Measurements from ENCODE around the gene ADRA2A.

The ADRA2A gene

GRCh38 chr10:111083222-111084095, 6.6 kb downstream of the ADRA2A start:
- in situ Hi-C loops (cut with MboI; ENCODE audit: low sequenced_read_pairs): no loop called here

DNA sequence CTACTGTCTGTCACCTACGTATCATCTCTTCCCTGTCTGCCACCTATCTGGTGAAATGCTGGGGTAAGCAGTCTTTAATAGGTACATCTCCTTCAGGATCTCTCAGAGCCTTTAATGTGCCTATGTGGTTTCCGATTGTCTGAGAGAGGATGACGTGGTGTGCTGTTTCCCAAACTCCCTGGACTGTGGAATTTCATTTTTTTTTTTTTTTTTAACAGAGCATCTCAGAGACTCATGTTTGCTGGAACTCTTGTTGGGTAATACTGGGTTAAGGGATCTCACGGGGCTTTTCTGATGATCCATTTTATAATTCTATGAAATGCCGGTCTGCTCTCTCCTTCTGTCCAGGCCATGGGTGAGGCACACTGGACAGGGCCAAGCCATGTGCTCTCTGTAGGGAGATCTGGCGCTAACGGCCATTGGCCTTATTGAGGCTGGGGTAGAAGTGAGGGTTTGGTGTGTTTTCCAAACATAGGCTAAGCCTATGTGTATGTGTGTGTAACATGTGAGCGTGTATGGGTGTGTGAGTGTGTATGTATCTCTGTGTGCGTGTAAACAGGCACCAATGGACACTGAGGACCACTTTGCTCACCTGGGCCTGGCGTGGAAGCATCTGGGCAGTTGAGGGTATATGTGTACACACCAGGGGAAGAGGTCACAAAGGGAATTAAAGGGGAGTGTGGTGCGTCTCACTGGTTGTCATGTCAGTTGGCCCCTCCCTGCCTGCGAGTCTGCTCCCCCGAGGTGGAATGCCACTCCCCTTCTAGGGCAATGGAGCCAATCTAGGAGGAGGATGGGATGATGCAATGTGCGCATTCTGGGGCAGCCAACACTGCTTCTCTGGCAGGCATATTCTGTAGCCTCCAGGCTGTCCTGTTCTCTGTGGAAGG, 7.8 kb downstream of the ADRA2A start:
- in situ Hi-C loops (cut with MboI; ENCODE audit: low sequenced_read_pairs): no loop called here

DNA sequence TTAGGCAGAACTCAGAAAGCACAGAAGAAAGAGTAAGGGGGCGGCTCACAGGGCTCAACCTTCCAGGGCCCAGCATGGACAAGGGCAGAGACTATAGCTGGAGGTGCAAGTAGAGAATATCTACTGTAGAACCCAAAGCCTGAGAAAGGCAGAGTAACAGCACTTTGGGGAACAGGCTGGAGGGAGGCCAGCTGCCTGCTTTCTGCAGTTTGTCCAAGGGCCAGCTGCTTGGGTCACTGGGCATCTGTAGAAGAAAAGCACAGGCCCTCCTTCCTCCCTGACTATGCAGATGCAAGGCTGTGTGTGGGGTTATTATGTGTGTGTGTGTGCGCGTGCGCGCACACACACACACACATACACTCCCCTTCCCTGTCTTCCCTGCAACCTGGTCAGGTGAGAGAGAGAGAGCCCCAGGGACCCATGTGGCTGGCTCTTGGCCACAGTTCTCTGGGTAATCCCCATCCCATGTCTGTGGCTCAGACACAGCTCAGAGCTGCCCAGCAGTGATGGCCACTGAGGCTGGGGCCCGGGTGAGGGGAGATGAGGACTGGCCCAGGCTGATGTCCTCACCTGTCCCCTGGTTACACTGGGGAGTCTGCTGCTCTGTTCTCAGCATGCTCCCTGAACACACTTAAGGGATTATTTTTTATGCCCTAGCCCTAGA, 9.0 kb downstream of the ADRA2A start:
- in situ Hi-C loops (cut with MboI; ENCODE audit: low sequenced_read_pairs): no loop called here

GRCh38 chr10:111086574-111086973, 9.7 kb downstream of the ADRA2A start:
- in situ Hi-C loops (cut with MboI; ENCODE audit: low sequenced_read_pairs): no loop called here

DNA sequence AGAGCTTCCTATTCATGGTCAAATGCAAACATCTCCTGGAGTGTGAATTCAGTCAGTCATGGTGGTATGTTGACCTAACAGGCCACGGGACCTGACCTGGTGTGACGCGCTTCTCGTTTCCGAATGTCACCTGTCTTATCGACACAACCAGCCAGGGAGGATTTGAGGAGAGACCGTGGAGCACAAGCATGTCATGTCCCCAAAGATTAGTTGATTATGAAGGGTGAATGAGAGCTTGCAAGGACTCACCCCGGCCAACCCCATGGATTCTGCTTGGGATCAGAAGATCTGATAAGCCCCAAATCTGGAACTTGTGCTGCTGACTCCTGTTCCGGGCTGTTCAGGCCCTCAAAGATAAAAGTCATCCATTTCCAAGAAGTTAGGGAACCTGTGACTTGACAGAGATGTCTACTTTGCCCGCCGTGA, 10.5 kb downstream of the ADRA2A start:
- in situ Hi-C loops (cut with MboI; ENCODE audit: low sequenced_read_pairs): no loop called here

DNA sequence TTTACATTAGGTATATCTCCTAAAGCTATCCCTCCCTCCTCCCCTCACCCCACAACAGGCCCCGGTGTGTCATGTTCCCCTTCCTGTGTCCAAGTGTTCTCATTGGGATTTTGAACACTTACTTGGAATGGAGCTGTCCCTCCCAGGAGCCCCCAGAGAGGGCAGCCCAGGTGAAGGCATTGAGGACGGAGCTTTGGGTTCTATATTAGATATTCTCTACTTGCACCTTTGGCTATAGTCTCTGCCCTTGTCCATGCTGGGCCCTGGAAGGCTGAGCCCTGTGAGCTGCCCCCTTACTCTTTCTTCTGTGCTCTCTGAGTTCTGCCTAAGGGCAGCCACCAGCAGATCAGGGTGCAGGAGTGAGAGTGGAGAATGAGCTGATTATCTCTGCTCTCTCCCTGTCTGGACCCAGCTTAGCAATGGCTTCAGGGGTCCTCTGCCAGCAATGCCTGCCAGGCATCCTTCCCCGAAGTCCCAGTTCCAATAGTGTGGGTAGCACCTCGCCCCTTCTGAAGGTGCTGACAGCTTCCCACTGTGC, 11.2 kb downstream of the ADRA2A start:
- in situ Hi-C loops (cut with MboI; ENCODE audit: low sequenced_read_pairs): no loop called here

GRCh38 chr10:111089293-111089692, 12.5 kb downstream of the ADRA2A start:
- in situ Hi-C loops (cut with MboI; ENCODE audit: low sequenced_read_pairs): no loop called here

DNA sequence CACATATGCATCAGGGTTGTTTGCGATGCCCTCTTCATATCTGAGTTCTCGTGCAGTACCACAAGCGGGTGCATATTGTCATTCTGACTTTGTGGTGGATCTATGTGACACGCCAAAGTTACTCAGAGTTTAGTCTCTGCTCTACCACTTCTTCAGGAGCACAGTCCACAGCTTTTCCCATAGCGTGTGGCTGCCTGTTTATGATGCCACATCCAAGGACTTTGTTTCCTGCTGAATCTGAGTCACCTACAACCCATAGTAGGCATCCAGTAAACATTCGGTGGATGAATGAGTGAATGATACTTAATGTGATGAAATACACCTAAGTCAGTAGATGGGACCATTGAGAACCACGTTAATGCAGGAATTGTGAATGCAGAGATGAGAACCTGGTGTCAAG, 15.0 kb downstream of the ADRA2A start:
- in situ Hi-C loops (cut with MboI; ENCODE audit: low sequenced_read_pairs): no loop called here

- in situ Hi-C loops (cut with MboI; ENCODE audit: low sequenced_read_pairs): no loop called here
These were observed 17.0 kb downstream of the ADRA2A start for GRCh38 chr10:111093741-111094380.

- in situ Hi-C loops (cut with MboI; ENCODE audit: low sequenced_read_pairs): no loop called here
These were observed 22.0 kb downstream of the ADRA2A start for GRCh38 chr10:111098679-111099437.

DNA sequence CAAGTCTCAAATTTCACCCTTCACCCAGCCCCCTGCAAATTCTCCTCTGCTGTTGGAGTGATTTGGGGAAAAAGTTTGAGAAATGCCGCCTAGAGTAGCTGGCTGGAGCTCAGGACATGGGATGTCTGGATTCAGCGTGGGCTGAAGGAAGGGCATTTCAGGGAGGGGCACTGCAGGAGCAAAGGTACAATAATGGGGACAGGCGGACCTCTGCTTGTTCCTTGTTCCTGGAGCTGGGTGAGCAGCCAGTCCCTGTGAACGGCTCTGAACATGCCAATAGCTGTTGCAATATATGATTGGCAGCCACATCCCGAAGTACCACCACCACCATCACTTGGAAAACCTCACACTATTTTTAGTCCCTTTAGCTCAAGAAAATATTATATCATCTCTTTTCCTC, 23.4 kb downstream of the ADRA2A start:
- in situ Hi-C loops (cut with MboI; ENCODE audit: low sequenced_read_pairs): no loop called here

- in situ Hi-C loops (cut with MboI; ENCODE audit: low sequenced_read_pairs): no loop called here
These were observed 25.0 kb downstream of the ADRA2A start for GRCh38 chr10:111101796-111102195.

DNA sequence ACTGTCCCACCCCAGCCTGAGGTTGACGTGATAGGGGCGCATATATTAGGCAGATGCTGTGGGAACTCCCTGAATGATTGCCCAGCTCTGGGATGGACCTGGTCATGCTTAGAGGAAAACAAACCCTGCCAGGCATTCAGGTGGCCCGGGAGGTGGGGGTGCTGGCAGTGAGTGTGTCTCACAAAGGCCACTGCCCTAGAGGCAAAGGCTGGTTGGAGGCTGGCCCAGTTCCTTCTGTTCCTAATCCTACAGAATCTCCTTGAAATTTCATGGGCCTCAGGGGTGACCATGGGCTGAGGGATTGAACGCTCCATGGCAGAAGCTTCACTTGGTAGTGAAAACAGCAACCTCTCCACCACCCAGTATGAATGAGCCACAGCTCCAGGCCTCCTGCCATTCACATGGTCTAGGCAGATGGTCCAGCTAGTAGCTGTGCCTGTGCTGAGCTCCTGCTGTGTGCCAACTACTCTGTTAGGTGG, 25.6 kb downstream of the ADRA2A start:
- in situ Hi-C loops (cut with MboI; ENCODE audit: low sequenced_read_pairs): no loop called here

GRCh38 chr10:111103196-111103840, 26.5 kb downstream of the ADRA2A start:
- in situ Hi-C loops (cut with MboI; ENCODE audit: low sequenced_read_pairs): no loop called here

DNA sequence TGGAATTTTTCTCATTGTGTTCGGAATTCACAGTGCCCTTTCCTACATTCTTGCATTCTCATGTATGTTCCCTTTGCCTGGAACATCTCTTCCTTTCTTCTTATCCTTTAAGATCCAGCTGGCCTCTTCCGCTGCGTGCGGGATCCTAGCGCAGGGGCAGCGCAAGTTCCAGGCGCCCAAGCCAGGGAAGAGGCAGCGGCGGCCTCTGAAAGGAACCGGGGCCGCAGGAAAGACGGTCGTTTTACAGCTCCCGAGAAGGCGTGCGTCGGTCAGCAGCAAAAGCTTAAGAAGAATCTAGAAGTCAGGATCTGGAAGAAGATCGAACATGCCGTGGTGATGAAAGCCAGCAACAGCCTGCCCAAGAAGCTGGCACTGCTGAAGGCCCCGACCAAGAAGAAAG, 28.0 kb downstream of the ADRA2A start:
- in situ Hi-C loops (cut with MboI; ENCODE audit: low sequenced_read_pairs): no loop called here

DNA sequence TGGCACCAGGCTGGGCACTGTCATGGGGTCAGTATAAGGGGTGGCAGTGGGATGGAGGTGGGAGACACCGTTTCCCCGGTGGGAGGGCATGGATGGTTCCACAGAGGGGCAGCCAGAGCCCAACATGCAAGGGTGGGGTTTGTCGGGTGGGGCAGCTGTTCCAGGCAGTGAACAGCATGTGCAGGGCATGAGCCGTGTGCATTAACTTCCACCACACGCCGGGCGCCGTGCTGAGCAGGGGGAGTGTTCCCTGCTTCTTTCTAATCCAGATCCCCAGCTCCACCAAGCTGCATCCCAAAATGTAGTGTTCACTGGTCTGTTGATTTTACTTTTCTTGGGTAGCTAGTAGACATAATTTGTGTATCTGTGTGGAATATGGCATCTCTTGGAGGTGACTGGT, 29.3 kb downstream of the ADRA2A start:
- in situ Hi-C loops (cut with MboI; ENCODE audit: low sequenced_read_pairs): no loop called here

- in situ Hi-C loops (cut with MboI; ENCODE audit: low sequenced_read_pairs): no loop called here
These were observed 30.2 kb downstream of the ADRA2A start for GRCh38 chr10:111107023-111107422.

GRCh38 chr10:111107846-111108245, 31.0 kb downstream of the ADRA2A start:
- in situ Hi-C loops (cut with MboI; ENCODE audit: low sequenced_read_pairs): no loop called here

DNA sequence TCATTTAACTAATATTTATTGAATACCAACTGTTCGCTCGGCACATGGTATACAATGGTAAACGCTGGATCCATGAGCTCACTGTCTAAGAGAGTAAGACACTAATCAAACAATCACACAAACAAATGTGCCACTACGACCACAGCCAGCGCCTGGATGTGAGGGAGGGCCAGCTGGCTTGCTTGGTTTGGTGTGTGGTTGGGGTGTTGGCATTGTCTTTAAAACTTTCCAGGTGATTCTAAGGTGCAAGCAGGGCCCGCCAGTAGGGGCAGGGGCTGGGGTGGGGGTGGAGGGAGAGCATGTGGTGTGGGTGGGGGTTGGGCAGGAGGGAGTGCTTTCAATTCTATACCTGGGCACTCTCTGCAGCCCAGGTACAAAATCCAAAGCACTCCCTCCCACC, 31.6 kb downstream of the ADRA2A start:
- in situ Hi-C loops (cut with MboI; ENCODE audit: low sequenced_read_pairs): no loop called here

Measured in HL-60/S4 treated with phorbol 12-myristate 13-acetate at 8.2 ng/mL for 4 days and 3 days (cell line).